22Rv1 (cell line): ENCODE measurements around the gene OR52E8.

Experiments
- ZFX ChIP-seq: fragments of 450-650 bp; IDR thresholded peaks from 2 replicates; pipeline ENCODE4 v1.6.1; 2017; ENCODE audit warnings: antibody characterized with exemption, borderline replicate concordance
- TF ChIP-seq, protein P1 (sequence below): fragments of 450-650 bp; IDR thresholded peaks from 2 replicates; pipeline ENCODE4 v1.5.1; 2017; ENCODE audit warnings: mild to moderate bottlenecking

DNA sequence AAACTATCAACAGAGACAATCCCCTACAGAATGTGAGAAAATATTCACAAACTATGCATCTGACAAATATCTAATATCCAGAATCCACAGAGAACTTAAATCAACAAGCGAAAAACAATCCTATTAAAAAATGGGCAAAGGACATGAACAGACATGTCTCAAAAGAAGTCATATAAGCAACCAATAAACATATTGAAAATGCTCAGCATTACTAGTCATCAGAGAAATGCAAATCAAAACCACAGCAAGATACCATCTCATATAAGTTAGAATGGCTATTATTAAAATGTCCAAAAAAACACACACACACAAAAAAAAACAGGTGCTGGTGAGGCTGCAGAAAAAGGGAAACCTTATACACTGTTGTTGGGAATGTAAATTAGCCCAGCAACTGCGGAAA, 8.3 kb upstream of the OR52E8 start:
- TF ChIP-seq, protein P1, sequence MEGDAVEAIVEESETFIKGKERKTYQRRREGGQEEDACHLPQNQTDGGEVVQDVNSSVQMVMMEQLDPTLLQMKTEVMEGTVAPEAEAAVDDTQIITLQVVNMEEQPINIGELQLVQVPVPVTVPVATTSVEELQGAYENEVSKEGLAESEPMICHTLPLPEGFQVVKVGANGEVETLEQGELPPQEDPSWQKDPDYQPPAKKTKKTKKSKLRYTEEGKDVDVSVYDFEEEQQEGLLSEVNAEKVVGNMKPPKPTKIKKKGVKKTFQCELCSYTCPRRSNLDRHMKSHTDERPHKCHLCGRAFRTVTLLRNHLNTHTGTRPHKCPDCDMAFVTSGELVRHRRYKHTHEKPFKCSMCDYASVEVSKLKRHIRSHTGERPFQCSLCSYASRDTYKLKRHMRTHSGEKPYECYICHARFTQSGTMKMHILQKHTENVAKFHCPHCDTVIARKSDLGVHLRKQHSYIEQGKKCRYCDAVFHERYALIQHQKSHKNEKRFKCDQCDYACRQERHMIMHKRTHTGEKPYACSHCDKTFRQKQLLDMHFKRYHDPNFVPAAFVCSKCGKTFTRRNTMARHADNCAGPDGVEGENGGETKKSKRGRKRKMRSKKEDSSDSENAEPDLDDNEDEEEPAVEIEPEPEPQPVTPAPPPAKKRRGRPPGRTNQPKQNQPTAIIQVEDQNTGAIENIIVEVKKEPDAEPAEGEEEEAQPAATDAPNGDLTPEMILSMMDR, result no peak
- TF ChIP-seq ZFX, result no peak
